Panc1 (cell line): ENCODE results near the gene NALCN. TPM values are rescaled to one million over a fixed set of nuclear protein-coding genes. Genes with fewer than 3 reads are reported as not detected.

ENCODE experiments used
- ATAC-seq: fragments of 200-7000 bp; cut with Tn5 transposase; 2 replicates; pipeline ENCODE4 v1.9.1; 2020; ENCODE audit warnings: mild to moderate bottlenecking, moderate library complexity
- BruUV-seq: library from RNA; stranded (reverse); fragments of 400-500 nt; replicated peaks from 2 replicates; lab custom pipeline; 2021; lab: Mats Ljungman, UMichigan
- CTCF ChIA-PET: fragments of 300-600 bp; sonication (Branson Sonifier 250); formaldehyde crosslinking; loops from one replicate; lab custom pipeline; 2022; ENCODE audit warnings: antibody characterized with exemption; lab: Charles Lee
- POLR2A ChIA-PET: fragments of 300-600 bp; sonication (Branson Sonifier 250); formaldehyde crosslinking; loops from one replicate; lab custom pipeline; 2022; ENCODE audit warnings: antibody characterized with exemption; lab: Charles Lee
- DNase-seq: peaks from one replicate; pipeline ENCODE4 v3.0.0-alpha.2; 2010; ENCODE audit warnings: low read depth, low spot score
- H3K27ac ChIP-seq: 2 replicates; pipeline ENCODE4 v1.5.1; 2011; ENCODE audit warnings: mild to moderate bottlenecking, low read length, inconsistent platforms
- H3K27me3 ChIP-seq: fragments of 200-500 bp; sonication (Bioruptor generic); 2 replicates; pipeline ENCODE4 v1.6.0; 2014; ENCODE audit warnings: low read length, inconsistent platforms; ENCODE audit not compliant: control insufficient read depth, insufficient read depth
- H3K36me3 ChIP-seq: fragments of 200-500 bp; sonication (Bioruptor generic); 2 replicates; pipeline ENCODE4 v1.5.1; 2014; ENCODE audit warnings: inconsistent platforms, mild to moderate bottlenecking, low read length, moderate library complexity; ENCODE audit not compliant: control insufficient read depth, insufficient read depth
- H3K4me1 ChIP-seq: 2 replicates; pipeline ENCODE4 v1.5.1; 2011; ENCODE audit warnings: inconsistent platforms, mild to moderate bottlenecking, low read length, moderate library complexity; ENCODE audit not compliant: control insufficient read depth, insufficient read depth
- H3K4me3 ChIP-seq, 2 experiments: 2 replicates each; pipeline ENCODE4 v1.5.1; 2011 to 2012; ENCODE audit warnings: low read depth in 2 of 2, low read length in 2 of 2, mild to moderate bottlenecking in 2 of 2, inconsistent platforms in 1 of 2, moderate library complexity in 1 of 2
- H3K9me3 ChIP-seq: fragments of 200-500 bp; sonication (Bioruptor generic); 2 replicates; pipeline ENCODE4 v1.5.1; 2014; ENCODE audit warnings: low read depth, mild to moderate bottlenecking, inconsistent platforms, low read length, moderate library complexity; ENCODE audit not compliant: control insufficient read depth, insufficient read depth
- POLR2AphosphoS5 ChIP-seq: IDR thresholded peaks from 2 replicates; pipeline ENCODE4 v1.6.1; 2012; ENCODE audit warnings: mild to moderate bottlenecking, low read depth, low read length, moderate library complexity
- SIN3A ChIP-seq: IDR thresholded peaks from 2 replicates; pipeline ENCODE4 v1.6.1; 2012; ENCODE audit warnings: low read depth, mild to moderate bottlenecking, low read length, moderate library complexity, borderline replicate concordance; ENCODE audit not compliant: insufficient read depth
- TCF7L2 ChIP-seq: IDR thresholded peaks from 2 replicates; pipeline ENCODE4 v1.6.1; 2011; ENCODE audit warnings: mild to moderate bottlenecking, low read depth, low read length, inconsistent platforms
- in situ Hi-C: cut with HindIII; loops from 2 replicates; pipeline ENCODE4 v1.10.0; 2016; ENCODE audit warnings: low sequenced_read_pairs, low pct_unique_long_range_greater_than_20kb
- intact Hi-C: fragments of 100-400 bp; cut with micrococcal nuclease; formaldehyde crosslinking; loops from one replicate; pipeline ENCODE4 v1.10.0; 2022; ENCODE audit not compliant: unreplicated experiment
- total RNA-seq: library from RNA; stranded (reverse); gene quantifications from one replicate; pipeline ENCODE4 v1.2.1, GENCODE V29; 2021; ENCODE audit not compliant: unreplicated experiment
- TF ChIP-seq, protein P1 (sequence below): fragments of 450-650 bp; IDR thresholded peaks from 2 replicates; pipeline ENCODE4 v1.5.1; 2017; ENCODE audit warnings: mild to moderate bottlenecking
- TF ChIP-seq, protein P2 (sequence below), 2 experiments: IDR thresholded peaks; 2 replicates each; pipeline ENCODE4 v1.6.1; 2011 to 2012; ENCODE audit warnings: low read depth in 2 of 2, control low read depth in 1 of 2, low read length in 1 of 2, mild to moderate bottlenecking in 1 of 2, moderate library complexity in 1 of 2; ENCODE audit not compliant: insufficient read depth in 1 of 2

NALCN gene
- total RNA-seq, 1 experiment from 2014 or later, result 10.9 TPM

DNA sequence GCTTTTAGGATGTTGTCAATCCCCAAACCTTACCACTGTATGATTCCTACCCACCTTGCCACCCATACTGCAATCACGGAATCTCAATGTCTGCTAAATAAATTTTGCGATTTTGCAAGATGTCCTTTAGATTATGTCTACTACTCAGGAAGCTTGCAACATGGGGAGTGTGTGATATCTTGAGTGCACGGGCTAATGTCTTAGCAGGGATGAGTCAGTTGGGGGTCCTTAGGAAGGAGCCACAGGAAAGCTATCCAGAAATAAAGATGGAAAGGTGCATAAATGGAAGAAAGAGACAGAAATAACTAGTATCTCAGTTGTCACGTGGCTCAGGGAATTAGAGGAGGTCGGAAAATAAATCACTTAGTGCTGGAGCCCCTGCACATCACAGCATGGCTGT is 77.1 kb downstream of the NALCN start:
- DNase-seq, result no peak
- H3K9me3 ChIP-seq, result no peaks in the 10 kb centered on the region
- in situ Hi-C loops (no loop called here), intact Hi-C loops (no loop called here)
- no peaks in the 10 kb centered on the region for H3K36me3 ChIP-seq
- H3K27ac ChIP-seq, result no peak overlapping the region
- ChIA-PET POLR2A (no interaction called here), CTCF (no interaction called here)
- no TSS peak for BruUV-seq
- no peak overlapping the region for H3K4me3 ChIP-seq
- ATAC-seq, result no peak
- H3K27me3 ChIP-seq, result no peaks in the 10 kb centered on the region
- TF ChIP-seq POLR2AphosphoS5 (no peak), TCF7L2 (no peak), SIN3A (no peak)
- TF ChIP-seq, protein P1, sequence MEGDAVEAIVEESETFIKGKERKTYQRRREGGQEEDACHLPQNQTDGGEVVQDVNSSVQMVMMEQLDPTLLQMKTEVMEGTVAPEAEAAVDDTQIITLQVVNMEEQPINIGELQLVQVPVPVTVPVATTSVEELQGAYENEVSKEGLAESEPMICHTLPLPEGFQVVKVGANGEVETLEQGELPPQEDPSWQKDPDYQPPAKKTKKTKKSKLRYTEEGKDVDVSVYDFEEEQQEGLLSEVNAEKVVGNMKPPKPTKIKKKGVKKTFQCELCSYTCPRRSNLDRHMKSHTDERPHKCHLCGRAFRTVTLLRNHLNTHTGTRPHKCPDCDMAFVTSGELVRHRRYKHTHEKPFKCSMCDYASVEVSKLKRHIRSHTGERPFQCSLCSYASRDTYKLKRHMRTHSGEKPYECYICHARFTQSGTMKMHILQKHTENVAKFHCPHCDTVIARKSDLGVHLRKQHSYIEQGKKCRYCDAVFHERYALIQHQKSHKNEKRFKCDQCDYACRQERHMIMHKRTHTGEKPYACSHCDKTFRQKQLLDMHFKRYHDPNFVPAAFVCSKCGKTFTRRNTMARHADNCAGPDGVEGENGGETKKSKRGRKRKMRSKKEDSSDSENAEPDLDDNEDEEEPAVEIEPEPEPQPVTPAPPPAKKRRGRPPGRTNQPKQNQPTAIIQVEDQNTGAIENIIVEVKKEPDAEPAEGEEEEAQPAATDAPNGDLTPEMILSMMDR, result no peak
- TF ChIP-seq, protein P2, sequence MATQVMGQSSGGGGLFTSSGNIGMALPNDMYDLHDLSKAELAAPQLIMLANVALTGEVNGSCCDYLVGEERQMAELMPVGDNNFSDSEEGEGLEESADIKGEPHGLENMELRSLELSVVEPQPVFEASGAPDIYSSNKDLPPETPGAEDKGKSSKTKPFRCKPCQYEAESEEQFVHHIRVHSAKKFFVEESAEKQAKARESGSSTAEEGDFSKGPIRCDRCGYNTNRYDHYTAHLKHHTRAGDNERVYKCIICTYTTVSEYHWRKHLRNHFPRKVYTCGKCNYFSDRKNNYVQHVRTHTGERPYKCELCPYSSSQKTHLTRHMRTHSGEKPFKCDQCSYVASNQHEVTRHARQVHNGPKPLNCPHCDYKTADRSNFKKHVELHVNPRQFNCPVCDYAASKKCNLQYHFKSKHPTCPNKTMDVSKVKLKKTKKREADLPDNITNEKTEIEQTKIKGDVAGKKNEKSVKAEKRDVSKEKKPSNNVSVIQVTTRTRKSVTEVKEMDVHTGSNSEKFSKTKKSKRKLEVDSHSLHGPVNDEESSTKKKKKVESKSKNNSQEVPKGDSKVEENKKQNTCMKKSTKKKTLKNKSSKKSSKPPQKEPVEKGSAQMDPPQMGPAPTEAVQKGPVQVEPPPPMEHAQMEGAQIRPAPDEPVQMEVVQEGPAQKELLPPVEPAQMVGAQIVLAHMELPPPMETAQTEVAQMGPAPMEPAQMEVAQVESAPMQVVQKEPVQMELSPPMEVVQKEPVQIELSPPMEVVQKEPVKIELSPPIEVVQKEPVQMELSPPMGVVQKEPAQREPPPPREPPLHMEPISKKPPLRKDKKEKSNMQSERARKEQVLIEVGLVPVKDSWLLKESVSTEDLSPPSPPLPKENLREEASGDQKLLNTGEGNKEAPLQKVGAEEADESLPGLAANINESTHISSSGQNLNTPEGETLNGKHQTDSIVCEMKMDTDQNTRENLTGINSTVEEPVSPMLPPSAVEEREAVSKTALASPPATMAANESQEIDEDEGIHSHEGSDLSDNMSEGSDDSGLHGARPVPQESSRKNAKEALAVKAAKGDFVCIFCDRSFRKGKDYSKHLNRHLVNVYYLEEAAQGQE (IDR thresholded peaks at IDR 0.05; ENCODE audit: insufficient read depth in 1 of 2, low read depth in 2 of 2, low read length in 1 of 2), result no peak
- no peaks in the 10 kb centered on the region for H3K4me1 ChIP-seq

DNA sequence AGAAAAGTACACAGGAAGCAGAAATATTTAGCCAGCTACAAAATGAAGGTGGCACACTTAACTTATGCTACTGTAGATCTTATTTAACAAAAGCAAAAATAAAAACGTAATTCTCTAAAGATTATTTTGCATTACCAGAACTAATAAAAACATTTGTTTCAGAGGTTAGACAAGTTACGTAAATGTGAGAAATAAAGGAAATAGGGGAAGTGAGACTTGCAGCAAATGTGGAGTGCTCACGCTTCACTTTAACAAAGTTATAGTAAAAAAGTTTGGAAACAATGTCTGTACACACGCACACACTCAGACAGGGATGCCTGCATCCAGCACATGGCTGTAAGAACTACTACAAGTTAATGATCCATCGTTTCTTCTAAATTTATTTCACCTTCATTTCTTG is 83.7 kb downstream of the NALCN start:
- no peaks in the 10 kb centered on the region for H3K27me3 ChIP-seq
- no TSS peak for BruUV-seq
- in situ Hi-C loops (no loop called here), intact Hi-C loops (no loop called here)
- no peak for DNase-seq
- no peaks in the 10 kb centered on the region for H3K9me3 ChIP-seq
- ATAC-seq, result no peak
- H3K4me1 ChIP-seq, result no peaks in the 10 kb centered on the region
- no peak overlapping the region for H3K4me3 ChIP-seq
- ChIA-PET CTCF (no interaction called here), POLR2A (no interaction called here)
- H3K27ac ChIP-seq, result no peak overlapping the region
- no peaks in the 10 kb centered on the region for H3K36me3 ChIP-seq
- TF ChIP-seq, protein P2 (IDR thresholded peaks at IDR 0.05; ENCODE audit: insufficient read depth in 1 of 2, low read depth in 2 of 2, low read length in 1 of 2), result no peak
- TF ChIP-seq, protein P1, result no peak
- TF ChIP-seq SIN3A, result no peak
- no peak for TF ChIP-seq POLR2AphosphoS5
- TF ChIP-seq TCF7L2, result no peak
